Right lobe of liver (tissue), 6 donors: ENCODE results near the gene DLEC1. TPM values are rescaled to one million over a fixed set of nuclear protein-coding genes. Genes with fewer than 3 reads are reported as not detected.

Experiments
- ATAC-seq, 4 donors: fragments of 200-7000 bp; cut with Tn5 transposase; one replicate each; pipeline ENCODE4 v1.9.1; 2020; ENCODE audit warnings: mild to moderate bottlenecking in 4 of 4, moderate library complexity in 4 of 4
- DNase-seq, 3 donors: peaks; one replicate each; pipeline ENCODE4 v3.0.0-alpha.2; 2020
- H3K27ac ChIP-seq, 3 donors: fragments of 200-600 bp; one replicate each; pipeline ENCODE4 v1.8.0; 2022
- H3K27me3 ChIP-seq, 2 donors: fragments of 200-600 bp; one replicate each; pipeline ENCODE4 v1.8.0; 2022
- H3K36me3 ChIP-seq, 4 donors: fragments of 200-600 bp; sonication (generic) in 1 of 4; one replicate each; pipeline versions ENCODE4 v1.5.1 to v1.8.0; 2017 to 2022; ENCODE audit warnings: control low read depth in 1 of 4
- H3K4me1 ChIP-seq, 4 donors: fragments of 200-600 bp; sonication (generic) in 1 of 4; one replicate each; pipeline versions ENCODE4 v1.5.1 to v1.8.0; 2017 to 2022; ENCODE audit warnings: control low read depth in 1 of 4
- H3K4me3 ChIP-seq, 3 donors: fragments of 200-600 bp; one replicate each; pipeline ENCODE4 v1.8.0; 2022
- H3K9me3 ChIP-seq, 4 donors: fragments of 200-600 bp; sonication (generic) in 1 of 4; one replicate each; pipeline versions ENCODE4 v1.5.1 to v1.8.0; 2017 to 2022; ENCODE audit warnings: control low read depth in 1 of 4
- POLR2A ChIP-seq: fragments of 450-650 bp; IDR thresholded peaks from one replicate; pipeline ENCODE4 v1.6.1; 2017; ENCODE audit warnings: antibody characterized with exemption, mild to moderate bottlenecking
- WGBS: methylation state at CpG from one replicate; pipeline ENCODE4 v1.1.6; 2018; ENCODE audit warnings: low coverage, low lambda C conversion rate; ENCODE audit not compliant: insufficient coverage; ENCODE audit errors: missing lambda C conversion rate; 5-methylcytosine and 5-hydroxymethylcytosine counted together
- intact Hi-C, 2 donors: fragments of 100-400 bp; cut with DNase I; formaldehyde crosslinking; loops; one replicate each; pipeline versions ENCODE4 v1.11.2 to v1.14.1; 2022
- total RNA-seq, 6 experiments: library from RNA; depleted of rRNA in 2 of 6; stranded (reverse); fragments of >200 nt in 2 of 6; fragmentation: NEBNext Ultra II Directional in 3 of 6; extraction: Animal tissue kit (Norgen Biotek cat#: 25700) in 3 of 6; gene quantifications; one replicate each; pipeline versions ENCODE4 v1.1.0 to v1.2.4, GENCODE V29; 2016 to 2023
- TF ChIP-seq, protein P1 (sequence below), 4 donors: fragments of 200-600 bp in 3 of 4; fragments of 450-650 bp in 1 of 4; IDR thresholded peaks; one replicate each; pipeline versions ENCODE4 v1.5.1 to v1.8.0; 2016 to 2022; ENCODE audit warnings: antibody characterized with exemption in 4 of 4, mild to moderate bottlenecking in 2 of 4
- donor health status: DM: no; HTN: yes; CAD: no.
- donor health status: DM: no; HTN: no; CAD: no.
- donor health status: DM: no; HTN: no; CAD: no.
- donor health status: DM: no; HTN: yes; CAD: no.
- donor health status: DM: no; HTN: yes; CAD: no.

The DLEC1 gene
- total RNA-seq, 6 experiments from 2014 or later, result 0.04 to 0.18 (median 0.15) TPM; not detected in 2

DNA sequence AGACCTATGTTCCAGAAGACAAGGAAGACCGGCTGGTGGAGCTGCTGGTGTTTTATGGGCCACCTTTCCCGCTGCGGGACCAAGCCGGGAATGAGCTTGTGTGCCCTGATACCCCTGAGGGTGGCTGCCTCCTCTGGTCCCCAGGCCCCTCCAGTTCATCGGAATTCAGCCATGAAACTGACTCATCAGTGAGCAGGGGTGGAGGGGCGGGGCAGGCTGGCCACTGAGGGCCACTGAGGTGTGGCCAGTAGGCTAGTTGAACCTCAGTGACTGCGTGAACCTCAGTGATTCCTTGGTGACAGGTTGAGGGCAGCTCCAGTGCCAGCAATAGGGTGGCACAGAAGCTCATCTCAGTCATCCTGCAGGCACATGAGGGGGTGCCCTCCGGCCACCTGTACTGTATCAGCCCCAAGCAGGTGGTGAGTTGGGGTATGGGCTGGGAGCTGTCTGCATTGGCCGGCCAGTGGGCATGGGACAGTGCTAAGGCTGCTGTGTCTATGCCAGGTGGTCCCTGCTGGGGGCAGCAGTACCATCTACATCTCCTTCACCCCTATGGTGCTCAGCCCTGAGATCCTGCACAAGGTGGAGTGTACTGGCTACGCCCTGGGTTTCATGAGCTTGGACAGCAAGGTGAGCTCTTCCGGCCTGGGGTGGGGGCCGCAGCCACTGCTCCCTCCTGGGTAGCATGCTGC lies 77.6 kb downstream of the DLEC1 start:
- H3K4me3 ChIP-seq, result no peak overlapping the region
- H3K9me3 ChIP-seq, result no peaks in the 10 kb centered on the region
- peaks cover 0 to 24% (median 7%) of the 10 kb centered on the region in 4 donors for H3K4me1 ChIP-seq
- no peaks in the 10 kb centered on the region for H3K27me3 ChIP-seq
- ATAC-seq (peak; percentile 1 to 23 (median 8)), DNase-seq (peak; percentile 36 to 66 (median 54))
- intact Hi-C loops, result loop anchor here (10.0 kb wide), 1 partner anchor 112 kb away; no protein-coding TSS in a partner anchor
- H3K27ac ChIP-seq, result no peak overlapping the region
- TF ChIP-seq, protein P1, sequence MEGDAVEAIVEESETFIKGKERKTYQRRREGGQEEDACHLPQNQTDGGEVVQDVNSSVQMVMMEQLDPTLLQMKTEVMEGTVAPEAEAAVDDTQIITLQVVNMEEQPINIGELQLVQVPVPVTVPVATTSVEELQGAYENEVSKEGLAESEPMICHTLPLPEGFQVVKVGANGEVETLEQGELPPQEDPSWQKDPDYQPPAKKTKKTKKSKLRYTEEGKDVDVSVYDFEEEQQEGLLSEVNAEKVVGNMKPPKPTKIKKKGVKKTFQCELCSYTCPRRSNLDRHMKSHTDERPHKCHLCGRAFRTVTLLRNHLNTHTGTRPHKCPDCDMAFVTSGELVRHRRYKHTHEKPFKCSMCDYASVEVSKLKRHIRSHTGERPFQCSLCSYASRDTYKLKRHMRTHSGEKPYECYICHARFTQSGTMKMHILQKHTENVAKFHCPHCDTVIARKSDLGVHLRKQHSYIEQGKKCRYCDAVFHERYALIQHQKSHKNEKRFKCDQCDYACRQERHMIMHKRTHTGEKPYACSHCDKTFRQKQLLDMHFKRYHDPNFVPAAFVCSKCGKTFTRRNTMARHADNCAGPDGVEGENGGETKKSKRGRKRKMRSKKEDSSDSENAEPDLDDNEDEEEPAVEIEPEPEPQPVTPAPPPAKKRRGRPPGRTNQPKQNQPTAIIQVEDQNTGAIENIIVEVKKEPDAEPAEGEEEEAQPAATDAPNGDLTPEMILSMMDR (IDR thresholded peaks at IDR 0.05), result no peak
- TF ChIP-seq POLR2A, result peak; percentile 29
- WGBS, result 25% methylated on average over 2 of the region's 12 CpGs
- peaks cover 0 to 23% (median 6%) of the 10 kb centered on the region in 4 donors for H3K36me3 ChIP-seq

DNA sequence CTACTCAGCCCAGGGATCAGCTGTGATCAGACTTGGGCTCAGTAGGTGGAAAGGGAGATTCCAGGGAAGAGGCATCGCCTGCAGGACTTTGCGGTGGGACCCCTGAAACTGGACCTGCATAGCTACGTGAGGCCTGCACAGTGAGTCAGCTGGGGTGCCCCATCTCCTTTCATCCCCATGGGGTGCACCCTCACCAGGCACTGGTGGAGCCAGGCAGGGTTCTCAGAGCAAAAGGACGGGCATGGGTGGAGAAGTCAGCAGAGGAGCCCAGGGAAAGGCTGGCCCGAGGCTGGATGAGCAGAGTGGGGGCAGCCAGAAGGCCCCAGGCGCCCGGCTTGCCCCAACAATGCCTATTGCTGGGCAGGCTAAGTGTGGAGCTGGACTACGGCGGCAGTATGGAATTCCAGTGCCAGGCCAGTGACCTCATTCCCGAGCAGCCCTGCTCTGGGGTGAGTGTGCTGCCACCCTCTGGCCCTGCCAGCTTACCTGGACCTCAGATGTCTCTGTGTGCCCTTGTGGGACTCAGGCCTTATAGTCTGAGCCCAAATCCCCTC lies 78.2 kb downstream of the DLEC1 start:
- Histone ChIP-seq H3K27ac (peak overlapping the region in 1 of 3 donors; percentile 43), H3K9me3 (no peaks in the 10 kb centered on the region), H3K36me3 (peaks cover 0 to 29% (median 12%) of the 10 kb centered on the region in 4 donors), H3K27me3 (no peaks in the 10 kb centered on the region), H3K4me1 (peaks cover 0 to 31% (median 10%) of the 10 kb centered on the region in 4 donors), H3K4me3 (no peak overlapping the region)
- 80% methylated on average over 1 of the region's 10 CpGs for WGBS
- peak; percentile 74 to 89 (median 88) for ATAC-seq
- intact Hi-C loops, result loop anchor here (10.0 kb wide), 1 partner anchor 112 kb away; no protein-coding TSS in a partner anchor
- DNase-seq, result peak; percentile 83 to 90 (median 89)
- TF ChIP-seq, protein P1 (IDR thresholded peaks at IDR 0.05), result peak in 3 of 4 donors; percentile 31 to 48 (median 38)
- TF ChIP-seq POLR2A, result no peak

DNA sequence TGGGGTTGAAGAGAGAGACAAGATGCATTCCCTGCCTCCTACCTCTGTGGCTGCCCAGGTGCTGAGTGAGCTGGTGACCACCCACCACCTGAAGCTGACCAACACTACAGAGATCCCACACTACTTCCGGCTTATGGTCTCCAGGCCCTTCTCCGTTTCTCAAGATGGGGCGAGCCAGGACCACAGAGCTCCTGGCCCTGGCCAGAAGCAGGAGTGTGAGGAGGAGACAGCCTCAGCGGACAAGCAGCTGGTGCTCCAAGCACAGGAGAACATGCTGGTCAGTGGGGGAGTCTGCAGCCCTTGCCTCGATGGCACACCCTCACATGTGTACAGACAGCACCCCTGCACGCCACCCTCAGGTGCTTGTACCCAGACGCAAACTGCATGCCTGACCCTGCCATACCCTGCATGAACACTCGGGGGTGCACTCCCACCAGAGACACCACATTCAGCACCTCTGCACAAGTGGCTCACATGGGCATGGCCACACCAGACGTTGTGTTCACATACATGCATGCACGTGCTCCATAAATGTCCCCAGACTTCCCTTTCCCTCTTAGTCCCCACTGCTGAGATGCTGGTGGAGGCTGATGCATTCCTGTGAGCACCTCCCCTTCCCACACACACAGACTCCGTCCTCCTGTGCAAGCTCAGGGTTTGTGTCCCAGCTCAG lies 78.9 kb downstream of the DLEC1 start:
- Histone ChIP-seq H3K4me3 (no peak overlapping the region), H3K36me3 (peaks cover 0 to 35% (median 16%) of the 10 kb centered on the region in 4 donors), H3K27ac (peak overlapping the region in 2 of 3 donors; percentile 7 to 43), H3K27me3 (no peaks in the 10 kb centered on the region), H3K4me1 (peaks cover 0 to 37% (median 13%) of the 10 kb centered on the region in 4 donors), H3K9me3 (no peaks in the 10 kb centered on the region)
- peak; percentile 72 to 85 (median 84) for DNase-seq
- 19% methylated on average over 3 of the region's 11 CpGs for WGBS
- ATAC-seq, result peak; percentile 73 to 81 (median 81)
- TF ChIP-seq, protein P1 (IDR thresholded peaks at IDR 0.05), result peak; percentile 64 to 88 (median 72)
- TF ChIP-seq POLR2A, result no peak
- intact Hi-C loops, result loop anchor here (10.0 kb wide), 1 partner anchor 113 kb away; no protein-coding TSS in a partner anchor

DNA sequence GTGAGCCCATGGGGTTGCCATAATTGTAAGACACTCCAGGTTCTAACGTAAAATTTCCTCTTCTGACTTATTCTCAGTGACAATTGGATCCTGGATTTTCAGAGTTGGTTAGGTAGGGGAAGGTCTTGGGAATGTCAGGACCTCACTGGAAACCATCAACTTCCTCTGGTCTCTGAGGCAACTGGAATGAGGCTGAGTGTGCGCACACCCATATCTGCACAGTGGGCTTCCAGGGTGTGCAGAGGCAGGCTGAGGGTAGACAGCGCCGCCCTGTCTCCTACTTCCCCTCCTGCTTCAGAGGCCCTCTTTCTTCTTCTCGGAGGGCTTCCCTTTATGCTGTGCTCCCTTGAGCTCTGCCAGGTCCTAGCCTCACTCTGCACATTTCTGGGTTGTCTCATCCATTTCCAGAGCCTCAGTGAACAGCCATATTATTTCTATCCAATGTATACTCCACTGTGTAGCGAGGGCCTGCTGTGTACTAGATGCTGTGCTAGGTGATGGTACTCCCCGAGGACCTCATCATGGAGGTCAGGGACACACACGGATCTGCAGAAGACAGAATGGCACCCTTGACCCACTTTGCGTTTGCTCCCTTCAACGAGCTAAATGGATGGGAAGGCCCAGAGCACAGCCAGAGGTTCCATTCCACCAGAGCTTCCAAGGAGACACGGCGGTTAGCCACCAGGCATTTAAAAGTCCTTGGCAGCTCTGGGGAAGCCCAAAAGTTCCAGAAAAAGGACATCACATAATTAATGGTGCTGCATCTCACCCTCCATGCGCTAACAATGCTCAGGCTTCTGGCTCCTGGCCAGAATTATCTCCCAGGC lies 79.6 kb downstream of the DLEC1 start:
- H3K27me3 ChIP-seq, result no peaks in the 10 kb centered on the region
- 53% methylated on average over 6 of the region's 13 CpGs for WGBS
- H3K9me3 ChIP-seq, result no peaks in the 10 kb centered on the region
- no peak overlapping the region for H3K4me3 ChIP-seq
- H3K4me1 ChIP-seq, result peaks cover 0 to 45% (median 17%) of the 10 kb centered on the region in 4 donors
- ATAC-seq (no peak), DNase-seq (peak; percentile 10 to 45 (median 24))
- intact Hi-C loops, result loop anchor here (10.0 kb wide), 1 partner anchor 114 kb away; no protein-coding TSS in a partner anchor
- H3K36me3 ChIP-seq, result peaks cover 0 to 41% (median 23%) of the 10 kb centered on the region in 4 donors
- peak overlapping the region in 1 of 3 donors; percentile 7 for H3K27ac ChIP-seq
- TF ChIP-seq, protein P1 (IDR thresholded peaks at IDR 0.05), result no peak
- no peak for TF ChIP-seq POLR2A
